Activated B cell treated with CpG ODN at 0.5 μM for 24 hours (primary cell): Measurements from ENCODE around the gene TMEM218. TPM values are rescaled to one million over a fixed set of nuclear protein-coding genes. Genes with fewer than 3 reads are reported as not detected.
A peak's percentile ranks its signal among the peaks of the same experiment; 100 is the strongest.

Experiments used
- ATAC-seq: fragments of 200-7000 bp; cut with Tn5 transposase; one replicate; pipeline ENCODE4 v1.10.0; 2021; ENCODE audit warnings: low read depth, mild to moderate bottlenecking, moderate library complexity
- CTCF ChIA-PET: fragments of 350-600 bp; sonication (Branson Sonifier 250); formaldehyde crosslinking; loops from one replicate; lab custom pipeline; 2021; ENCODE audit warnings: antibody characterized with exemption; lab: Charles Lee
- POLR2A ChIA-PET: fragments of 350-600 bp; sonication (Branson Sonifier 250); formaldehyde crosslinking; loops from one replicate; lab custom pipeline; 2021; ENCODE audit warnings: antibody characterized with exemption; lab: Charles Lee
- DNase-seq: peaks from one replicate; pipeline ENCODE4 v3.0.0; 2022
- H3K27ac Mint-ChIP-seq: one replicate; pipeline ENCODE4 v1.8.0; 2020; ENCODE audit warnings: mixed read lengths
- H3K27me3 Mint-ChIP-seq: one replicate; pipeline ENCODE4 v1.8.0; 2021; ENCODE audit warnings: mixed read lengths
- H3K36me3 Mint-ChIP-seq: one replicate; pipeline ENCODE4 v1.8.0; 2021; ENCODE audit warnings: low read depth, mixed read lengths
- H3K4me1 Mint-ChIP-seq: one replicate; pipeline ENCODE4 v1.8.0; 2021; ENCODE audit warnings: mixed read lengths
- H3K4me3 Mint-ChIP-seq: one replicate; pipeline ENCODE4 v1.8.0; 2020; ENCODE audit warnings: mild to moderate bottlenecking, mixed read lengths
- H3K9me3 Mint-ChIP-seq: one replicate; pipeline ENCODE4 v1.8.0; 2020; ENCODE audit warnings: mixed read lengths
- CTCF ChIP-seq: fragments of 200-600 bp; IDR thresholded peaks from one replicate; pipeline ENCODE4 v1.8.0; 2022; ENCODE audit warnings: antibody characterized with exemption, mild to moderate bottlenecking
- intact Hi-C: fragments of 100-400 bp; cut with micrococcal nuclease; formaldehyde crosslinking; loops from one replicate; pipeline ENCODE4 v1.15.1; 2024
- total RNA-seq: library from RNA; stranded (reverse); gene quantifications from 2 replicates; pipeline ENCODE4 v1.2.3, GENCODE V29; 2022

Gene TMEM218
- total RNA-seq, 1 donor from 2014 or later: 18.8 TPM

GRCh38 chr11:125074511-125075241 lies 36.8 kb downstream of the TMEM218 start:
- ATAC-seq (no peak), DNase-seq (no peak)
- intact Hi-C loops: loop anchor here (5.0 to 10.0 kb wide), 8 partner anchors 37 to 1138 kb away; partner anchors contain the start of genes FAM118B, HYLS1, MSANTD2 and RPUSD4
- no peaks in the 10 kb centered on the region for H3K9me3 Mint-ChIP-seq
- CTCF ChIA-PET: no interaction called here
- H3K27ac Mint-ChIP-seq: peak overlapping the region; percentile 91
- TF ChIP-seq CTCF: no peak
- POLR2A ChIA-PET: interaction anchor here (4.9 to 5.7 kb wide), 2 partner anchors 11 to 36 kb away, joined by 53 to 78 read pairs; partner anchors contain the start of genes SLC37A2 and TMEM218
- H3K4me3 Mint-ChIP-seq: no peak overlapping the region
- H3K27me3 Mint-ChIP-seq: no peaks in the 10 kb centered on the region
- H3K36me3 Mint-ChIP-seq: no peaks in the 10 kb centered on the region
- H3K4me1 Mint-ChIP-seq: peaks cover 51% of the 10 kb centered on the region

GRCh38 chr11:125073616-125074483 lies 37.6 kb downstream of the TMEM218 start:
- ATAC-seq (no peak), DNase-seq (no peak)
- Mint-ChIP-seq H3K27me3 (no peaks in the 10 kb centered on the region), H3K4me3 (peak overlapping the region; percentile 32), H3K27ac (peak overlapping the region; percentile 91), H3K36me3 (no peaks in the 10 kb centered on the region), H3K4me1 (peaks cover 60% of the 10 kb centered on the region), H3K9me3 (no peaks in the 10 kb centered on the region)
- TF ChIP-seq CTCF: no peak
- CTCF ChIA-PET: interaction anchor here (3.3 kb wide), 1 partner anchor 17 kb away, joined by 10 read pairs; no protein-coding TSS in a partner anchor
- POLR2A ChIA-PET: interaction anchor here (4.9 to 5.7 kb wide), 2 partner anchors 10 to 37 kb away, joined by 53 to 78 read pairs; partner anchors contain the start of genes SLC37A2 and TMEM218
- intact Hi-C loops: loop anchor here (5.0 to 10.0 kb wide), 8 partner anchors 37 to 1138 kb away; partner anchors contain the start of genes FAM118B, HYLS1, MSANTD2 and RPUSD4

- Mint-ChIP-seq H3K9me3 (no peaks in the 10 kb centered on the region), H3K27ac (peak overlapping the region; percentile 91), H3K4me3 (no peak overlapping the region), H3K27me3 (no peaks in the 10 kb centered on the region), H3K4me1 (peaks cover 67% of the 10 kb centered on the region), H3K36me3 (no peaks in the 10 kb centered on the region)
- ATAC-seq: no peak
- ChIA-PET CTCF (interaction anchor here (1.1 to 3.3 kb wide), 3 partner anchors 10 to 51 kb away, joined by 3 to 10 read pairs (median 9); partner anchors contain the start of gene SLC37A2), POLR2A (interaction anchor here (0.6 to 5.7 kb wide), 5 partner anchors 9 to 441 kb away, joined by 4 to 78 read pairs (median 6); partner anchors contain the start of genes CCDC15, SLC37A2 and TMEM218)
- DNase-seq: no peak
- TF ChIP-seq CTCF: no peak
- intact Hi-C loops: loop anchor here (1.0 to 10.0 kb wide), 12 partner anchors 10 to 1139 kb away; partner anchors contain the start of genes CCDC15, FAM118B, HYLS1 and MSANTD2
Observed at GRCh38 chr11:125072961-125073590, 38.4 kb downstream of the TMEM218 start.

- POLR2A ChIA-PET: interaction anchor here (1.0 to 5.7 kb wide), 4 partner anchors 8 to 442 kb away, joined by 4 to 78 read pairs (median 30); partner anchors contain the start of genes CCDC15, SLC37A2 and TMEM218
- Mint-ChIP-seq H3K4me1 (peaks cover 69% of the 10 kb centered on the region), H3K36me3 (no peaks in the 10 kb centered on the region), H3K27ac (peak overlapping the region; percentile 91), H3K9me3 (no peaks in the 10 kb centered on the region), H3K27me3 (no peaks in the 10 kb centered on the region), H3K4me3 (peak overlapping the region; percentile 59)
- TF ChIP-seq CTCF: no peak
- intact Hi-C loops: loop anchor here (1.0 to 10.0 kb wide), 12 partner anchors 9 to 1140 kb away; partner anchors contain the start of genes CCDC15, FAM118B, HYLS1 and MSANTD2
- ATAC-seq (peak; percentile 83), DNase-seq (peak; percentile 62)
- CTCF ChIA-PET: interaction anchor here (1.1 to 3.3 kb wide), 4 partner anchors 9 to 52 kb away, joined by 3 to 10 read pairs (median 6); partner anchors contain the start of gene SLC37A2
Observed at GRCh38 chr11:125072218-125072960, 39.0 kb downstream of the TMEM218 start.
